HepG2 (cell line): ENCODE results near the gene XXYLT1. TPM values are rescaled to one million over a fixed set of nuclear protein-coding genes. Genes with fewer than 3 reads are reported as not detected.

Source experiments
- ARID5B ChIP-seq: IDR thresholded peaks from 2 replicates; pipeline ENCODE4 v1.4.0; 2020; ENCODE audit warnings: mild to moderate bottlenecking, missing genetic modification reagents
- ETV5 ChIP-seq: IDR thresholded peaks from 2 replicates; pipeline ENCODE4 v1.6.1; 2018; ENCODE audit warnings: missing biosample characterization, missing genetic modification reagents, inconsistent platforms, borderline replicate concordance
- GATA4 ChIP-seq: sonication (generic); IDR thresholded peaks from 2 replicates; pipeline ENCODE4 v1.6.1; 2016; ENCODE audit warnings: antibody characterized with exemption, low read depth, borderline replicate concordance
- GATAD2A ChIP-seq: IDR thresholded peaks from 2 replicates; pipeline ENCODE4 v1.6.1; 2016
- HCFC1 ChIP-seq: fragments of 150-350 bp; IDR thresholded peaks from 2 replicates; pipeline ENCODE4 v1.6.1; 2014; ENCODE audit warnings: low read depth, low read length
- HNF4A ChIP-seq: sonication (generic); formaldehyde crosslinking; IDR thresholded peaks from 2 replicates; pipeline ENCODE4 v1.4.0; 2020; ENCODE audit warnings: missing genetic modification reagents
- MAFG ChIP-seq: sonication (generic); formaldehyde crosslinking; IDR thresholded peaks from 2 replicates; pipeline ENCODE4 v1.5.1; 2020; ENCODE audit warnings: mild to moderate bottlenecking, missing genetic modification reagents
- NFIC ChIP-seq: IDR thresholded peaks from 2 replicates; pipeline ENCODE4 v1.6.1; 2012; ENCODE audit warnings: mild to moderate bottlenecking, low read length, inconsistent platforms
- PLSCR1 ChIP-seq: sonication (generic); formaldehyde crosslinking; IDR thresholded peaks from 2 replicates; pipeline ENCODE4 v1.5.0; 2020; ENCODE audit warnings: missing genetic modification reagents, mild to moderate bottlenecking, borderline replicate concordance
- PTBP1 ChIP-seq: fragments of 200-400 bp; formaldehyde crosslinking; IDR thresholded peaks from 2 replicates; pipeline ENCODE4 v1.6.1; 2018; ENCODE audit warnings: low read length, low read depth; ENCODE audit not compliant: poor library complexity, severe bottlenecking
- RELA ChIP-seq: sonication (generic); formaldehyde crosslinking; IDR thresholded peaks from 2 replicates; pipeline ENCODE4 v1.4.0; 2020; ENCODE audit warnings: missing genetic modification reagents
- RXRA ChIP-seq: sonication (generic); formaldehyde crosslinking; IDR thresholded peaks from 2 replicates; pipeline ENCODE4 v1.5.1; 2020; ENCODE audit warnings: missing genetic modification reagents
- SALL1 ChIP-seq: sonication (generic); formaldehyde crosslinking; IDR thresholded peaks from 2 replicates; pipeline ENCODE4 v1.8.0; 2022; ENCODE audit warnings: mild to moderate bottlenecking, missing genetic modification reagents
- SMAD3 ChIP-seq: sonication (generic); formaldehyde crosslinking; IDR thresholded peaks from 2 replicates; pipeline ENCODE4 v1.4.0; 2020; ENCODE audit warnings: missing genetic modification reagents
- TOPORS ChIP-seq: sonication (generic); formaldehyde crosslinking; IDR thresholded peaks from 2 replicates; pipeline ENCODE4 v1.8.0; 2023; ENCODE audit warnings: mild to moderate bottlenecking, missing genetic modification reagents
- ZBTB4 ChIP-seq: sonication (generic); formaldehyde crosslinking; IDR thresholded peaks from 2 replicates; pipeline ENCODE4 v1.4.0; 2020; ENCODE audit warnings: missing genetic modification reagents, mild to moderate bottlenecking, borderline replicate concordance
- ZNF607 ChIP-seq: sonication (generic); formaldehyde crosslinking; IDR thresholded peaks from 2 replicates; pipeline ENCODE4 v1.5.1; 2020; ENCODE audit warnings: missing genetic modification reagents, mild to moderate bottlenecking, borderline replicate concordance
- ZNF891 ChIP-seq: sonication (generic); formaldehyde crosslinking; IDR thresholded peaks from 2 replicates; pipeline ENCODE4 v1.5.0; 2020; ENCODE audit warnings: mild to moderate bottlenecking, missing genetic modification reagents
- ZSCAN31 ChIP-seq: sonication (generic); formaldehyde crosslinking; IDR thresholded peaks from 2 replicates; pipeline ENCODE4 v1.5.0; 2020; ENCODE audit warnings: low read depth, mild to moderate bottlenecking, missing genetic modification reagents
- polyA plus RNA-seq, 8 experiments: library from polyadenylated mRNA; depleted of rRNA in 3 of 8; stranded (reverse) in 7 of 8; unstranded in 1 of 8; fragments of >200 nt; fragmentation: Illumina TruSeq in 4 of 8; extraction: Trizol in 4 of 8; gene quantifications; 2 replicates each; pipeline versions ENCODE4 v1.2.1 to v1.2.3, GENCODE V29; 2011 to 2016; ENCODE audit warnings: low read depth in 4 of 8, missing spikeins in 1 of 8, mixed read lengths in 1 of 8; ENCODE audit not compliant: insufficient read depth in 1 of 8
- total RNA-seq, 5 experiments: library from RNA; depleted of rRNA; stranded (reverse); fragments of >200 nt; fragmentation: Illumina TruSeq; extraction: Trizol; gene quantifications; 2 replicates each; pipeline ENCODE4 v1.2.3, GENCODE V29; 2016; ENCODE audit warnings: low read depth in 1 of 5
- TF ChIP-seq, protein P1 (sequence below): sonication (generic); formaldehyde crosslinking; IDR thresholded peaks from 2 replicates; pipeline ENCODE4 v1.4.0; 2020; ENCODE audit warnings: low read depth, mild to moderate bottlenecking, missing genetic modification reagents

The XXYLT1 gene
- total and polyA plus RNA-seq, 2 of the 13 experiments (the other 11 are each of a cell fraction or from before 2014, with no cell fraction given): 17.7 to 19.0 TPM

- TF ChIP-seq ZBTB4: 0 out of 2 replicates have a peak, but pooled peaks have one; percentile 42
- peak; percentile 38; the same call in 1 of the 2 replicates for TF ChIP-seq SALL1
- TF ChIP-seq PTBP1: no peak
- TF ChIP-seq, protein P1, sequence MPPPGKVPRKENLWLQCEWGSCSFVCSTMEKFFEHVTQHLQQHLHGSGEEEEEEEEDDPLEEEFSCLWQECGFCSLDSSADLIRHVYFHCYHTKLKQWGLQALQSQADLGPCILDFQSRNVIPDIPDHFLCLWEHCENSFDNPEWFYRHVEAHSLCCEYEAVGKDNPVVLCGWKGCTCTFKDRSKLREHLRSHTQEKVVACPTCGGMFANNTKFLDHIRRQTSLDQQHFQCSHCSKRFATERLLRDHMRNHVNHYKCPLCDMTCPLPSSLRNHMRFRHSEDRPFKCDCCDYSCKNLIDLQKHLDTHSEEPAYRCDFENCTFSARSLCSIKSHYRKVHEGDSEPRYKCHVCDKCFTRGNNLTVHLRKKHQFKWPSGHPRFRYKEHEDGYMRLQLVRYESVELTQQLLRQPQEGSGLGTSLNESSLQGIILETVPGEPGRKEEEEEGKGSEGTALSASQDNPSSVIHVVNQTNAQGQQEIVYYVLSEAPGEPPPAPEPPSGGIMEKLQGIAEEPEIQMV (CRISPR knock-in tag): 0 out of 2 replicates have a peak, but pooled peaks have one; percentile 27
- TF ChIP-seq RXRA (CRISPR knock-in tag): peak; percentile 88
- no peak for TF ChIP-seq RELA (CRISPR knock-in tag)
- no peak for TF ChIP-seq ZNF891 (CRISPR knock-in tag)
- TF ChIP-seq HCFC1: no peak
- TF ChIP-seq SMAD3: no peak
- 0 out of 2 replicates have a peak, but pooled peaks have one; percentile 41 for TF ChIP-seq ZNF607 (CRISPR knock-in tag)
- 0 out of 2 replicates have a peak, but pooled peaks have one; percentile 58 for TF ChIP-seq ZSCAN31 (CRISPR knock-in tag)
- no peak for TF ChIP-seq MAFG (CRISPR knock-in tag)
- no peak for TF ChIP-seq GATA4
- TF ChIP-seq PLSCR1: no peak
- TF ChIP-seq ARID5B (CRISPR knock-in tag): peak; percentile 26; the same call in 1 of the 2 replicates
- 0 out of 2 replicates have a peak, but pooled peaks have one; percentile 26 for TF ChIP-seq GATAD2A
- 0 out of 2 replicates have a peak, but pooled peaks have one; percentile 23 for TF ChIP-seq TOPORS (CRISPR knock-in tag)
- TF ChIP-seq ETV5: peak; percentile 32; the same call in 1 of the 2 replicates
- no peak for TF ChIP-seq NFIC
- TF ChIP-seq HNF4A: peak; percentile 42
Measured at GRCh38 chr3:195200010-195200822, 70.7 kb downstream of the XXYLT1 start (continued).
